Right atrium auricular region (tissue), 2 donors: ENCODE results near the gene TARDBP. TPM values are rescaled to one million over a fixed set of nuclear protein-coding genes. Genes with fewer than 3 reads are reported as not detected.
A peak's percentile ranks its signal among the peaks of the same experiment; 100 is the strongest.

Experiments used
- DNase-seq: peaks from one replicate; pipeline ENCODE4 v3.0.0-alpha.2; 2019; ENCODE audit warnings: low spot score
- H3K27ac ChIP-seq, 2 donors: fragments of 200-600 bp; sonication (generic); 1 replicate in 1 of 2; 2 replicates in 1 of 2; pipeline ENCODE4 v1.5.1; 2016 to 2019
- H3K27me3 ChIP-seq, 2 donors: fragments of 200-600 bp; sonication (generic); one replicate each; pipeline versions ENCODE4 v1.5.1 to v1.6.0; 2017 to 2019
- H3K36me3 ChIP-seq: fragments of 200-600 bp; sonication (generic); one replicate; pipeline ENCODE4 v1.5.1; 2016
- H3K4me1 ChIP-seq, 2 donors: fragments of 200-600 bp; sonication (generic); one replicate each; pipeline versions ENCODE4 v1.5.1 to v1.6.0; 2017 to 2019
- H3K4me3 ChIP-seq, 2 donors: fragments of 200-600 bp; sonication (generic); 1 replicate in 1 of 2; 2 replicates in 1 of 2; pipeline ENCODE4 v1.5.1; 2017 to 2019; ENCODE audit warnings: mild to moderate bottlenecking in 1 of 2, moderate library complexity in 1 of 2
- H3K9me3 ChIP-seq, 2 donors: fragments of 200-600 bp; sonication (generic); one replicate each; pipeline ENCODE4 v1.5.1; 2019
- total RNA-seq, 2 donors: library from RNA; depleted of rRNA; stranded (reverse); fragments of >200 nt; gene quantifications; one replicate each; pipeline ENCODE4 v1.1.0, GENCODE V29; 2016
- TF ChIP-seq, protein P1 (sequence below), 2 donors: fragments of 200-600 bp; sonication (generic); IDR thresholded peaks; one replicate each; pipeline ENCODE4 v1.5.1; 2019; ENCODE audit warnings: antibody characterized with exemption in 2 of 2

The TARDBP gene
- total RNA-seq, 2 donors from 2014 or later = 60.8 to 64.6 TPM

DNA sequence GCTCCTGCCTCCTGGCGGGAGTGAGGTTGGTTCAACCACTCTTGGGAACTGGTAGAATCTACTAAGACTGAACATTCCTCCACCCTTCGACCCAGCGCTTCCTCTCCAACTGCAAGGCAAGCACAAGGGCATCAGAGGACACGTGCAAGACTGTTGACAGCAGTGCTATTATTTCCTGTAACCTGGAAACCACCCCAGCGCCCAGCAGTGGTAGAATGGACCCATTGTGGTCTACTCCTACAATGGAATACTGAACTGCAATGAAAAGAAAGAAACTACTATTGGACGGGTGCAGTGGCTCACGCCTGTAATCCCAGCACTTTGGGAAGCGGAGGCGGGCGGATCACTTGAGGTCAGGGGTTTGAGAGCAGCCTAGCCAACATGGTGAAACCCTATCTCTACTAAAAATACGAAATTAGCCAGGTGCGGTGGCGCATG lies 33.0 kb upstream of the TARDBP start:
- Histone ChIP-seq H3K36me3 (no peaks in the 10 kb centered on the region), H3K4me1 (peaks cover 0 to 16% of the 10 kb centered on the region in 2 donors), H3K9me3 (no peaks in the 10 kb centered on the region), H3K4me3 (no peak overlapping the region), H3K27ac (peak overlapping the region in 1 of 2 donors; percentile 37), H3K27me3 (no peaks in the 10 kb centered on the region)
- TF ChIP-seq, protein P1, sequence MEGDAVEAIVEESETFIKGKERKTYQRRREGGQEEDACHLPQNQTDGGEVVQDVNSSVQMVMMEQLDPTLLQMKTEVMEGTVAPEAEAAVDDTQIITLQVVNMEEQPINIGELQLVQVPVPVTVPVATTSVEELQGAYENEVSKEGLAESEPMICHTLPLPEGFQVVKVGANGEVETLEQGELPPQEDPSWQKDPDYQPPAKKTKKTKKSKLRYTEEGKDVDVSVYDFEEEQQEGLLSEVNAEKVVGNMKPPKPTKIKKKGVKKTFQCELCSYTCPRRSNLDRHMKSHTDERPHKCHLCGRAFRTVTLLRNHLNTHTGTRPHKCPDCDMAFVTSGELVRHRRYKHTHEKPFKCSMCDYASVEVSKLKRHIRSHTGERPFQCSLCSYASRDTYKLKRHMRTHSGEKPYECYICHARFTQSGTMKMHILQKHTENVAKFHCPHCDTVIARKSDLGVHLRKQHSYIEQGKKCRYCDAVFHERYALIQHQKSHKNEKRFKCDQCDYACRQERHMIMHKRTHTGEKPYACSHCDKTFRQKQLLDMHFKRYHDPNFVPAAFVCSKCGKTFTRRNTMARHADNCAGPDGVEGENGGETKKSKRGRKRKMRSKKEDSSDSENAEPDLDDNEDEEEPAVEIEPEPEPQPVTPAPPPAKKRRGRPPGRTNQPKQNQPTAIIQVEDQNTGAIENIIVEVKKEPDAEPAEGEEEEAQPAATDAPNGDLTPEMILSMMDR (IDR thresholded peaks at IDR 0.05) = no peak
- DNase-seq = peak; percentile 62

DNA sequence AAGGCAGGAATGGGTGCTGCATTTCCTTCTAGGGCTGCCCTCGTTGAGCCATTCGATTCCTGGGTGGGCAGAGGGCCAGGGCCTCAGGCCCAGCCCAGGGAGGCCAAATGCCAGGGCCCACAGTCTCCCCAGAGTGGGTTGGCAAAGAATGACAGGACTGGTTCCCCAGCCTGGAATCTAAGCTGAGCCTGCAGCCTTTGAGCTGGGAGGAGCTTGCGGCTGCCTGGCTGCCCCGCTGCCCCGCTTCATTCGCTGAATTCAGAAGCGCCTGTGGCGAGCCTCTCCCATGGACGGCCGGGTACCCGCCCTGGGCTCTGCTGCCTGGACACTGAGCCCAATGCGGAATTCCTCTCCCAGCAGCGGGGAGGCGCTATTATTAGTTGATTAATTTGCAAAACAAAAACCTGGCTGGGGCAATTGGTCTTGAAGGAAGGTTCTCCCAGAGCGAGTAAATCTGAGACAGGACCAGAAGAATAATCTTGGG lies 32.3 kb upstream of the TARDBP start:
- H3K4me1 ChIP-seq = peaks cover 0 to 16% of the 10 kb centered on the region in 2 donors
- peak; percentile 78 for DNase-seq
- peak overlapping the region in 1 of 2 donors; percentile 32 for H3K4me3 ChIP-seq
- no peaks in the 10 kb centered on the region for H3K27me3 ChIP-seq
- TF ChIP-seq, protein P1 (IDR thresholded peaks at IDR 0.05) = peak in 1 of 2 donors; percentile 61
- peak overlapping the region; percentile 15 to 37 for H3K27ac ChIP-seq
- H3K9me3 ChIP-seq = no peaks in the 10 kb centered on the region
- no peaks in the 10 kb centered on the region for H3K36me3 ChIP-seq

DNA sequence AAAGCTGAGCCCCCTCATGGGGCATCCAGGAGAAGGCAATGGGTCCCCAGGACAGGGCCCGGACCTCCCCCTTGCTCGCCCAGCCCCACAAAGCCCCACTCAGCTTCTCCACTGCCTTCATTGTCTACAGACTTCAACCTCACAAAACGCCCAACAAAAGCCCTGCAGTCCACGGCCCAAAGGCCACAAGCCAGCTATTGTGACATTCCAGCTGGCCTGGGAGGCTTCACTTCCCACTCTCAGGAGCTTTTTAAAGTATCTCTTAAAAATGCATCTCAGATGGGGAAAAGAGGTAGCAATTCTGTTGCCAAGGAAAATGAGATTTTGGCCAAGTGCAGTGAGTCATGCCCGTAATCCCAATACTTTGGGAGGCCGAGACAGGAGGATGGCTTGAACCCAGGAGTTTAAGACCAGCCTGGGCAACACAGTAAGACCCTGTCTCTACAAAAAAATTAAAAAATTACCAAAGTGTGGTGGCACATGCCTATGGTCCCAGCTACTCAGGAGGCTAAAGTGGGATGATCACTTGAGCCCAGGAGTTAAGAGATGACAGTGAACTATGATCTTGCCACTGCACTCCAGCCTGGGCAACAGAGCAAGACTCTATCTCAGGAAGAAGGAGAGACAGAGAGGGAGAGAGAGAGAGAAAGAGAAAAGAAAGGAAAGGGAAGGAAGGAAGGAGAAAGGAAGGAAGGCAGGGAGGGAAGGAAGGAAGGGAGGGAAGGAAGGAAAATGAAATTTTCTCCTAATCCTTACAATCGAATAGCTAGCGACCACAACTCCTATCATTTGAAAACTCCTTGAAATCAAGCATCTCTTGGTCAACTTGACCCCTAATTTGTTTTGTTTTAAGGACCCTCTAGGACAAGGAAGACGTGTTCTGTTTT lies 31.4 kb upstream of the TARDBP start:
- peak overlapping the region in 1 of 2 donors; percentile 32 for H3K4me3 ChIP-seq
- peak overlapping the region in 1 of 2 donors; percentile 15 for H3K27ac ChIP-seq
- no peaks in the 10 kb centered on the region for H3K36me3 ChIP-seq
- no peaks in the 10 kb centered on the region for H3K27me3 ChIP-seq
- DNase-seq = peak; percentile 72
- peaks cover 0 to 16% of the 10 kb centered on the region in 2 donors for H3K4me1 ChIP-seq
- H3K9me3 ChIP-seq = no peaks in the 10 kb centered on the region
- TF ChIP-seq, protein P1 (IDR thresholded peaks at IDR 0.05) = no peak

DNA sequence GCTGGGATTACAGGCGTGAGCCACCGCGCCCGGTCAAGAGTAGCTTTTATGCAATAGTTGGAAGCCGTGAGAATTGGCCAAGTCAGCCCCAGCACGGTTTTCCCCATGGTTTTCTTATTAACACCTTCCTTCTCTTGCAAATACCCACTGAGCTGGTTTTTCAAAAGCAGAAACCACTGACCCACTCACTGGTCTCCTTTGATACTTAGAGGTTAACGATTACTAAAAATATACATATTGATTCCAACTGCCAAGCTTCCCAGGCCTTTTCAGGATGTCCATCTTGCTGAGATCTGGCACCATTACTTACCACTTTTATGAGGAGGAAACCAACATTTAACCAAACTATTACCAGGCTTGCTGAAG lies 25.9 kb upstream of the TARDBP start:
- Histone ChIP-seq H3K9me3 (no peaks in the 10 kb centered on the region), H3K4me3 (no peak overlapping the region), H3K27ac (no peak overlapping the region), H3K36me3 (no peaks in the 10 kb centered on the region), H3K27me3 (no peaks in the 10 kb centered on the region), H3K4me1 (no peaks in the 10 kb centered on the region)
- TF ChIP-seq, protein P1 (IDR thresholded peaks at IDR 0.05) = no peak
- no peak for DNase-seq

DNA sequence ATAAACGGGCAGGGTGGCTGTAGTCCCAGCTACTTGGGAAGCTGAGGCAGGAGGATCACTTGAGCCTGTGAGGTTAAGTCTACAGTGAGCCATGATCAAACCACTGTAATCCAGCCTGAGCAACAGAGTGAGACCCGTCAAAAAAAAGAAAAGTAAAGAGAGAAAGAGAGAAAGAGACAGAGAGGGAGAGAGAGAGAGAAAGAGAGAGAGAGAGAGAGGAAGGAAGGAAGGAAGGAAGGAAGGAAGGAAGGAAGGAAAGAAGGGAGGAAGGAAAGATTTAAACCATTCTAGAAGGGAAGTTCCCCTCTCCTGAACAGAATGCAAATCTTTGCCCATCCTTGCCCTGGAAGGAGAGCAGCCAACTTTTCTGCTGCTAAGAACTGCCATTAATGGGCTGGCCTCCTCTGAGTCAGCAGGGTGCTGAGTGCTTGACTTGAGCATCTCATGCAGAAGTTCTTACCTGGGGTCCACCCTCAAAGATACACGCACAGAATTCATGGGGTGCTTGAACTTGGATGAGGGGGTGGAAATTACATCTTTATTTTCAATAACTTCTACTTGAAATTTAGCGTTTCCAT lies 24.5 kb upstream of the TARDBP start:
- Histone ChIP-seq H3K27me3 (no peaks in the 10 kb centered on the region), H3K27ac (no peak overlapping the region), H3K4me3 (no peak overlapping the region), H3K36me3 (no peaks in the 10 kb centered on the region), H3K4me1 (no peaks in the 10 kb centered on the region), H3K9me3 (no peaks in the 10 kb centered on the region)
- TF ChIP-seq, protein P1 (IDR thresholded peaks at IDR 0.05) = no peak
- DNase-seq = no peak
